A673 (cell line): ENCODE measurements around the gene CMC4. TPM values are rescaled to one million over a fixed set of nuclear protein-coding genes. Genes with fewer than 3 reads are reported as not detected.

Experiments used
- BruUV-seq: library from RNA; stranded (reverse); fragments of 400-500 nt; replicated peaks from 2 replicates; lab custom pipeline; 2021; lab: Mats Ljungman, UMichigan
- CTCF ChIA-PET: fragments of 300-600 bp; sonication (Branson Sonifier 250); formaldehyde crosslinking; loops from one replicate; lab custom pipeline; 2022; ENCODE audit warnings: antibody characterized with exemption; lab: Charles Lee
- POLR2A ChIA-PET: fragments of 300-600 bp; sonication (Branson Sonifier 250); formaldehyde crosslinking; loops from one replicate; lab custom pipeline; 2022; ENCODE audit warnings: antibody characterized with exemption; ENCODE audit not compliant: low non-redundant PET; lab: Charles Lee
- DNase-seq: peaks from one replicate; pipeline ENCODE4 v3.0.0-alpha.2; 2015; ENCODE audit warnings: low spot score
- H3K27ac ChIP-seq: fragments of 200-600 bp; sonication (generic); 2 replicates; pipeline ENCODE4 v1.5.1; 2016; ENCODE audit warnings: mixed run types, low read depth, mild to moderate bottlenecking, mixed read lengths, antibody characterized with exemption, low read length; ENCODE audit not compliant: poor library complexity, severe bottlenecking
- H3K27me3 ChIP-seq: fragments of 200-600 bp; sonication (generic); replicated peaks from 2 replicates; pipeline ENCODE4 v1.6.1; 2017; ENCODE audit warnings: mixed run types, low read depth, mild to moderate bottlenecking, mixed read lengths, antibody characterized with exemption, low read length; ENCODE audit not compliant: insufficient read depth, poor library complexity
- H3K36me3 ChIP-seq: fragments of 200-600 bp; sonication (generic); 2 replicates; pipeline ENCODE4 v1.6.1; 2016; ENCODE audit warnings: mixed run types, mild to moderate bottlenecking, mixed read lengths, antibody characterized with exemption, low read length; ENCODE audit not compliant: insufficient read depth, poor library complexity, severe bottlenecking
- H3K4me1 ChIP-seq: fragments of 200-600 bp; sonication (generic); 2 replicates; pipeline ENCODE4 v1.6.1; 2017; ENCODE audit warnings: mixed run types, mild to moderate bottlenecking, mixed read lengths, antibody characterized with exemption, low read length; ENCODE audit not compliant: insufficient read depth, poor library complexity, severe bottlenecking
- H3K4me3 ChIP-seq: fragments of 200-600 bp; sonication (generic); 2 replicates; pipeline ENCODE4 v1.5.1; 2016; ENCODE audit warnings: low read depth, mixed run types, mild to moderate bottlenecking, mixed read lengths, low read length; ENCODE audit not compliant: poor library complexity, severe bottlenecking
- H3K9me3 ChIP-seq: fragments of 200-600 bp; sonication (generic); 2 replicates; pipeline ENCODE4 v1.6.1; 2016; ENCODE audit warnings: mixed run types, low read depth, mild to moderate bottlenecking, mixed read lengths, antibody characterized with exemption, low read length; ENCODE audit not compliant: poor library complexity, severe bottlenecking
- EZH2 ChIP-seq: fragments of 200-600 bp; sonication (generic); IDR thresholded peaks from 2 replicates; pipeline ENCODE4 v1.6.1; 2017; ENCODE audit warnings: borderline replicate concordance, low read depth, mild to moderate bottlenecking, mixed read lengths, antibody characterized with exemption, low read length; ENCODE audit not compliant: poor library complexity, severe bottlenecking
- intact Hi-C: fragments of 100-400 bp; cut with micrococcal nuclease; formaldehyde crosslinking; loops from one replicate; pipeline ENCODE4 v1.10.0; 2022; ENCODE audit not compliant: unreplicated experiment
- total RNA-seq: library from RNA; stranded (reverse); gene quantifications from 2 replicates; pipeline ENCODE4 v1.2.3, GENCODE V29; 2021
- TF ChIP-seq, protein P1 (sequence below): fragments of 300-800, 200-600 bp; sonication (generic); conservative IDR thresholded peaks from 2 replicates; pipeline ENCODE4 v1.5.1; 2017; ENCODE audit warnings: low read depth, mild to moderate bottlenecking, antibody characterized with exemption, low read length, moderate library complexity, mixed read lengths

The CMC4 gene
- total RNA-seq, 1 experiment from 2014 or later = 5.9 TPM

GRCh38 chrX:155071694-155072280, 851 bp upstream of the CMC4 start:
- TF ChIP-seq, protein P1, sequence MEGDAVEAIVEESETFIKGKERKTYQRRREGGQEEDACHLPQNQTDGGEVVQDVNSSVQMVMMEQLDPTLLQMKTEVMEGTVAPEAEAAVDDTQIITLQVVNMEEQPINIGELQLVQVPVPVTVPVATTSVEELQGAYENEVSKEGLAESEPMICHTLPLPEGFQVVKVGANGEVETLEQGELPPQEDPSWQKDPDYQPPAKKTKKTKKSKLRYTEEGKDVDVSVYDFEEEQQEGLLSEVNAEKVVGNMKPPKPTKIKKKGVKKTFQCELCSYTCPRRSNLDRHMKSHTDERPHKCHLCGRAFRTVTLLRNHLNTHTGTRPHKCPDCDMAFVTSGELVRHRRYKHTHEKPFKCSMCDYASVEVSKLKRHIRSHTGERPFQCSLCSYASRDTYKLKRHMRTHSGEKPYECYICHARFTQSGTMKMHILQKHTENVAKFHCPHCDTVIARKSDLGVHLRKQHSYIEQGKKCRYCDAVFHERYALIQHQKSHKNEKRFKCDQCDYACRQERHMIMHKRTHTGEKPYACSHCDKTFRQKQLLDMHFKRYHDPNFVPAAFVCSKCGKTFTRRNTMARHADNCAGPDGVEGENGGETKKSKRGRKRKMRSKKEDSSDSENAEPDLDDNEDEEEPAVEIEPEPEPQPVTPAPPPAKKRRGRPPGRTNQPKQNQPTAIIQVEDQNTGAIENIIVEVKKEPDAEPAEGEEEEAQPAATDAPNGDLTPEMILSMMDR = no peak
- no peak for TF ChIP-seq EZH2
- H3K4me1 ChIP-seq = peaks cover 9% of the 10 kb centered on the region
- BruUV-seq = TSS peak; percentile 49
- H3K27me3 ChIP-seq = no peaks in the 10 kb centered on the region
- H3K9me3 ChIP-seq = no peaks in the 10 kb centered on the region
- peak; percentile 1 for DNase-seq
- H3K27ac ChIP-seq = peak overlapping the region; percentile 84
- ChIA-PET CTCF (no interaction called here), POLR2A (no interaction called here)
- H3K4me3 ChIP-seq = peak overlapping the region; percentile 77
- intact Hi-C loops = no loop called here
- peaks cover 16% of the 10 kb centered on the region for H3K36me3 ChIP-seq

- no peak for DNase-seq
- H3K27ac ChIP-seq = peak overlapping the region; percentile 59
- H3K4me1 ChIP-seq = peaks cover 9% of the 10 kb centered on the region
- H3K4me3 ChIP-seq = peak overlapping the region; percentile 77
- peaks cover 10% of the 10 kb centered on the region for H3K36me3 ChIP-seq
- TF ChIP-seq, protein P1 = no peak
- no peak for TF ChIP-seq EZH2
- no TSS peak for BruUV-seq
- H3K27me3 ChIP-seq = no peaks in the 10 kb centered on the region
- intact Hi-C loops = no loop called here
- CTCF ChIA-PET = no interaction called here
- H3K9me3 ChIP-seq = no peaks in the 10 kb centered on the region
- POLR2A ChIA-PET = no interaction called here
These were observed 317 bp downstream of the CMC4 start for GRCh38 chrX:155070663-155070974.

- BruUV-seq = TSS peak; percentile 57
- Histone ChIP-seq H3K4me3 (peak overlapping the region; percentile 77), H3K36me3 (peaks cover 10% of the 10 kb centered on the region), H3K4me1 (peaks cover 9% of the 10 kb centered on the region), H3K9me3 (no peaks in the 10 kb centered on the region), H3K27ac (peak overlapping the region; percentile 59), H3K27me3 (no peaks in the 10 kb centered on the region)
- intact Hi-C loops = no loop called here
- POLR2A ChIA-PET = no interaction called here
- CTCF ChIA-PET = no interaction called here
- TF ChIP-seq, protein P1 = no peak
- TF ChIP-seq EZH2 = no peak
- no peak for DNase-seq
These were observed 898 bp downstream of the CMC4 start for GRCh38 chrX:155070038-155070437.
